IMR-90 (cell line): ENCODE data around the gene MRGPRD. TPM values are rescaled to one million over a fixed set of nuclear protein-coding genes. Genes with fewer than 3 reads are reported as not detected.

ENCODE experiments used
- ATAC-seq: fragments of 200-7000 bp; cut with Tn5 transposase; 2 replicates; pipeline ENCODE4 v1.9.1; 2020; ENCODE audit warnings: low read depth, mild to moderate bottlenecking, moderate library complexity
- BruUV-seq: library from RNA; stranded (reverse); fragments of 400-500 nt; replicated peaks from 2 replicates; lab custom pipeline; 2021; lab: Mats Ljungman, UMichigan
- CTCF ChIA-PET: fragments of 300-600 bp; formaldehyde crosslinking; extraction: SDS; loops from one replicate; lab custom pipeline; 2021; ENCODE audit warnings: antibody characterized with exemption; lab: Yijun Ruan, JAX
- POLR2A ChIA-PET: fragments of 300-600 bp; sonication (Branson Sonifier 250); formaldehyde crosslinking; loops from one replicate; lab custom pipeline; 2022; ENCODE audit warnings: antibody characterized with exemption; ENCODE audit not compliant: unreplicated experiment; lab: Charles Lee
- DNase-seq: peaks from one replicate; pipeline ENCODE4 v3.0.0; 2013
- H2AFZ ChIP-seq: replicated peaks from 2 replicates; pipeline ENCODE3; 2013; ENCODE audit warnings: low read length, mild to moderate bottlenecking; ENCODE audit not compliant: poor library complexity
- H2AK5ac ChIP-seq: 2 replicates; pipeline ENCODE4 v1.6.1; 2013; ENCODE audit warnings: low read depth, low read length, inconsistent platforms
- H2AK9ac ChIP-seq: replicated peaks from 2 replicates; pipeline ENCODE3; 2013; ENCODE audit warnings: mild to moderate bottlenecking, low read depth, low read length, moderate library complexity; ENCODE audit not compliant: poor library complexity
- H2BK120ac ChIP-seq: 2 replicates; pipeline ENCODE4 v1.6.1; 2013; ENCODE audit warnings: low read depth, low read length, inconsistent platforms
- H2BK15ac ChIP-seq: 3 replicates; pipeline ENCODE4 v1.6.1; 2013; ENCODE audit warnings: low read depth, low read length, inconsistent platforms
- H2BK20ac ChIP-seq: 2 replicates; pipeline ENCODE4 v1.6.1; 2013; ENCODE audit warnings: low read depth, mild to moderate bottlenecking, inconsistent platforms, low read length, moderate library complexity
- H2BK5ac ChIP-seq: 2 replicates; pipeline ENCODE4 v1.6.1; 2013; ENCODE audit warnings: mild to moderate bottlenecking, low read depth, low read length, inconsistent platforms; ENCODE audit not compliant: poor library complexity, severe bottlenecking
- H3K14ac ChIP-seq: replicated peaks from 2 replicates; pipeline ENCODE4 v1.6.1; 2013; ENCODE audit warnings: low read depth, low read length, inconsistent platforms
- H3K18ac ChIP-seq: 2 replicates; pipeline ENCODE4 v1.6.1; 2013; ENCODE audit warnings: low read depth, low read length, control low read depth
- H3K23ac ChIP-seq: 2 replicates; pipeline ENCODE4 v1.6.1; 2013; ENCODE audit warnings: low read depth, low read length, inconsistent platforms
- H3K27ac ChIP-seq: 2 replicates; pipeline ENCODE4 v1.5.1; 2013; ENCODE audit warnings: mild to moderate bottlenecking, control low read depth, low read length; ENCODE audit not compliant: insufficient read depth
- H3K27me3 ChIP-seq: 2 replicates; pipeline ENCODE4 v1.6.1; 2013; ENCODE audit warnings: low read length; ENCODE audit not compliant: control insufficient read depth, insufficient read depth
- H3K36me3 ChIP-seq: 2 replicates; pipeline ENCODE4 v1.6.1; 2013; ENCODE audit warnings: low read length, mixed read lengths; ENCODE audit not compliant: control insufficient read depth, insufficient read depth
- H3K4ac ChIP-seq: 2 replicates; pipeline ENCODE4 v1.6.1; 2013; ENCODE audit warnings: low read depth, low read length, inconsistent platforms
- H3K4me1 ChIP-seq: 2 replicates; pipeline ENCODE4 v1.6.1; 2013; ENCODE audit warnings: low read length, mixed read lengths; ENCODE audit not compliant: control insufficient read depth, insufficient read depth
- H3K4me2 ChIP-seq: 2 replicates; pipeline ENCODE4 v1.6.1; 2013; ENCODE audit warnings: low read depth, mild to moderate bottlenecking, control low read depth, low read length, moderate library complexity
- H3K4me3 ChIP-seq: 2 replicates; pipeline ENCODE4 v1.5.1; 2013; ENCODE audit warnings: low read depth, mild to moderate bottlenecking, control low read depth, low read length, moderate library complexity; ENCODE audit not compliant: insufficient read depth
- H3K56ac ChIP-seq: 2 replicates; pipeline ENCODE4 v1.6.1; 2013; ENCODE audit warnings: low read length, inconsistent platforms; ENCODE audit not compliant: insufficient read depth; ENCODE audit errors: extremely low read depth
- H3K79me1 ChIP-seq, 2 experiments: 2 replicates each; pipeline ENCODE4 v1.6.1; 2013; ENCODE audit warnings: low read length in 2 of 2, inconsistent platforms in 1 of 2, low read depth in 1 of 2
- H3K9ac ChIP-seq: 2 replicates; pipeline ENCODE4 v1.6.1; 2013; ENCODE audit warnings: low read depth, low read length, control low read depth
- H3K9me1 ChIP-seq: 2 replicates; pipeline ENCODE4 v1.6.1; 2013; ENCODE audit warnings: low read length, inconsistent platforms; ENCODE audit not compliant: insufficient read depth
- H3K9me3 ChIP-seq: 2 replicates; pipeline ENCODE4 v1.6.1; 2013; ENCODE audit warnings: low read length; ENCODE audit not compliant: control insufficient read depth, insufficient read depth
- H4K20me1 ChIP-seq: 2 replicates; pipeline ENCODE4 v1.6.1; 2013; ENCODE audit warnings: low read length, inconsistent platforms; ENCODE audit not compliant: insufficient read depth
- H4K5ac ChIP-seq: 2 replicates; pipeline ENCODE4 v1.6.1; 2013; ENCODE audit warnings: mild to moderate bottlenecking, low read depth, low read length, control low read depth
- H4K8ac ChIP-seq, 2 experiments: 2 replicates each; pipeline ENCODE4 v1.6.1; 2013; ENCODE audit warnings: low read depth in 2 of 2, low read length in 2 of 2, control low read depth in 1 of 2, inconsistent platforms in 1 of 2
- H4K91ac ChIP-seq: 2 replicates; pipeline ENCODE4 v1.6.1; 2013; ENCODE audit warnings: low read depth, low read length, inconsistent platforms; ENCODE audit not compliant: insufficient read depth
- BHLHE40 ChIP-seq: fragments of 150-350 bp; IDR thresholded peaks from 2 replicates; pipeline ENCODE4 v1.6.1; 2016; ENCODE audit warnings: mild to moderate bottlenecking, low read depth, low read length
- CEBPB ChIP-seq: IDR thresholded peaks from 2 replicates; pipeline ENCODE4 v1.6.1; 2012; ENCODE audit warnings: low read depth, low read length, improper control_type of control experiment
- CHD1 ChIP-seq: IDR thresholded peaks from 2 replicates; pipeline ENCODE4 v1.6.1; 2012; ENCODE audit warnings: low read depth, low read length, improper control_type of control experiment
- FOS ChIP-seq: fragments of 150-350 bp; IDR thresholded peaks from 2 replicates; pipeline ENCODE4 v1.6.1; 2016; ENCODE audit warnings: low read depth, low read length
- MAFK ChIP-seq: IDR thresholded peaks from 2 replicates; pipeline ENCODE4 v1.6.1; 2012; ENCODE audit warnings: low read depth, low read length, improper control_type of control experiment
- MAZ ChIP-seq: IDR thresholded peaks from 2 replicates; pipeline ENCODE4 v1.6.1; 2012; ENCODE audit warnings: low read depth, mild to moderate bottlenecking, low read length, improper control_type of control experiment, moderate library complexity, borderline replicate concordance
- MXI1 ChIP-seq: IDR thresholded peaks from 2 replicates; pipeline ENCODE4 v1.6.1; 2012; ENCODE audit warnings: low read depth, mild to moderate bottlenecking, low read length, moderate library complexity, borderline replicate concordance
- NFE2L2 ChIP-seq: fragments of 150-350 bp; IDR thresholded peaks from 2 replicates; pipeline ENCODE4 v1.6.1; 2016; ENCODE audit warnings: low read depth, mild to moderate bottlenecking, low read length
- POLR2A ChIP-seq: IDR thresholded peaks from 2 replicates; pipeline ENCODE4 v1.6.1; 2012; ENCODE audit warnings: mild to moderate bottlenecking, low read depth, low read length
- RAD21 ChIP-seq: IDR thresholded peaks from 2 replicates; pipeline ENCODE4 v1.6.1; 2012; ENCODE audit warnings: low read length, improper control_type of control experiment
- RCOR1 ChIP-seq: IDR thresholded peaks from 2 replicates; pipeline ENCODE4 v1.6.1; 2012; ENCODE audit warnings: mild to moderate bottlenecking, low read length, improper control_type of control experiment; ENCODE audit not compliant: insufficient replicate concordance
- RFX5 ChIP-seq: IDR thresholded peaks from 2 replicates; pipeline ENCODE4 v1.8.0; 2012; ENCODE audit warnings: low read depth, mild to moderate bottlenecking, low read length, moderate library complexity
- SMC3 ChIP-seq: fragments of 150-350 bp; IDR thresholded peaks from 2 replicates; pipeline ENCODE4 v1.6.1; 2016; ENCODE audit warnings: low read depth, mild to moderate bottlenecking, antibody characterized with exemption, low read length, moderate library complexity
- USF2 ChIP-seq: fragments of 150-350 bp; IDR thresholded peaks from 2 replicates; pipeline ENCODE4 v1.6.1; 2017; ENCODE audit warnings: mild to moderate bottlenecking, antibody characterized with exemption, low read length, low read depth
- WGBS, 2 experiments: methylation state at CpG; one replicate each; pipeline versions ENCODE4 v1.1.5 to v1.1.7; 2013; ENCODE audit warnings: missing lambda C conversion rate in 2 of 2; ENCODE audit not compliant: insufficient read length in 1 of 2; ENCODE audit errors: extremely low coverage in 2 of 2; 5-methylcytosine and 5-hydroxymethylcytosine counted together
- dilution Hi-C: fragments of 300-500 bp; cut with HindIII; formaldehyde crosslinking; loops from one replicate; pipeline ENCODE4 v1.14.3; 2018; ENCODE audit warnings: low sequenced_read_pairs; ENCODE audit not compliant: unreplicated experiment
- in situ Hi-C: fragments of 300-500 bp; cut with MboI; formaldehyde crosslinking; loops from 3 replicates; pipeline ENCODE4 v1.14.3; 2019; ENCODE audit warnings: low sequenced_read_pairs, inconsistent platforms, mixed read lengths
- intact Hi-C: fragments of 100-400 bp; cut with micrococcal nuclease; formaldehyde crosslinking; loops from 2 replicates; pipeline ENCODE4 v1.10.0; 2022
- polyA plus RNA-seq, 3 experiments: library from polyadenylated mRNA; depleted of rRNA; stranded (reverse); fragments of >200 nt; gene quantifications; 2 replicates each; pipeline ENCODE4 v1.2.3, GENCODE V29; 2012; ENCODE audit warnings: low replicate concordance in 1 of 3
- total RNA-seq: library from RNA; depleted of rRNA; stranded (reverse); fragments of >200 nt; gene quantifications from 2 replicates; pipeline ENCODE4 v1.2.3, GENCODE V29; 2012
- TF ChIP-seq, protein P1 (sequence below): fragments of 150-350 bp; IDR thresholded peaks from 2 replicates; pipeline ENCODE4 v1.6.1; 2016; ENCODE audit warnings: low read depth, mild to moderate bottlenecking, low read length, moderate library complexity, borderline replicate concordance
- TF ChIP-seq, protein P2 (sequence below): conservative IDR thresholded peaks from 2 replicates; pipeline ENCODE4 v1.5.1; 2012; ENCODE audit warnings: mild to moderate bottlenecking, low read depth, low read length, improper control_type of control experiment

MRGPRD gene
- total and polyA plus RNA-seq, 2 of the 4 experiments (the other 2 are of a cell fraction) = not detected

GRCh38 chr11:68936358-68936636, 44.5 kb downstream of the MRGPRD start:
- dilution Hi-C loops (no loop called here), intact Hi-C loops (no loop called here), in situ Hi-C loops (loop anchor here (25.0 kb wide), 1 partner anchor 726 kb away; no protein-coding TSS in a partner anchor)
- Histone ChIP-seq H3K27me3 (no peaks in the 10 kb centered on the region), H4K20me1 (no peaks in the 10 kb centered on the region), H2BK15ac (no peak overlapping the region), H2BK5ac (no peak overlapping the region), H3K4ac (no peak overlapping the region), H3K79me1 (no peaks in the 10 kb centered on the region), H3K18ac (no peak overlapping the region), H3K36me3 (peaks cover 71% of the 10 kb centered on the region), H3K4me2 (no peak overlapping the region), H2BK120ac (no peak overlapping the region), H3K56ac (no peak overlapping the region), H4K8ac (no peak overlapping the region), H3K4me3 (no peak overlapping the region), H3K9me3 (no peaks in the 10 kb centered on the region), H3K9ac (no peak overlapping the region), H3K4me1 (no peaks in the 10 kb centered on the region), H3K14ac (no peak overlapping the region), H2BK20ac (no peak overlapping the region), H4K5ac (no peak overlapping the region), H3K27ac (no peak overlapping the region), H2AFZ (no peak overlapping the region), H2AK9ac (no peak overlapping the region), H4K91ac (no peak overlapping the region), H3K23ac (no peak overlapping the region), H3K9me1 (peaks cover 4% of the 10 kb centered on the region; the same call in 1 of the 2 replicates), H2AK5ac (no peak overlapping the region)
- POLR2A ChIA-PET = no interaction called here
- ATAC-seq (no peak), DNase-seq (no peak)
- 92% methylated on average over 2 of the region's 10 CpGs; no CpG with 5 or more reads in 1 of the 2 experiments for WGBS, 2 experiments
- TF ChIP-seq RFX5 (no peak), FOS (no peak), MAFK (no peak), NFE2L2 (no peak), MAZ (no peak), USF2 (no peak), CHD1 (no peak), RAD21 (no peak), SMC3 (no peak), BHLHE40 (no peak), POLR2A (no peak), CEBPB (no peak), MXI1 (no peak), RCOR1 (no peak)
- TF ChIP-seq, protein P1, sequence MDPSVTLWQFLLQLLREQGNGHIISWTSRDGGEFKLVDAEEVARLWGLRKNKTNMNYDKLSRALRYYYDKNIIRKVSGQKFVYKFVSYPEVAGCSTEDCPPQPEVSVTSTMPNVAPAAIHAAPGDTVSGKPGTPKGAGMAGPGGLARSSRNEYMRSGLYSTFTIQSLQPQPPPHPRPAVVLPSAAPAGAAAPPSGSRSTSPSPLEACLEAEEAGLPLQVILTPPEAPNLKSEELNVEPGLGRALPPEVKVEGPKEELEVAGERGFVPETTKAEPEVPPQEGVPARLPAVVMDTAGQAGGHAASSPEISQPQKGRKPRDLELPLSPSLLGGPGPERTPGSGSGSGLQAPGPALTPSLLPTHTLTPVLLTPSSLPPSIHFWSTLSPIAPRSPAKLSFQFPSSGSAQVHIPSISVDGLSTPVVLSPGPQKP = no peak
- TF ChIP-seq, protein P2, sequence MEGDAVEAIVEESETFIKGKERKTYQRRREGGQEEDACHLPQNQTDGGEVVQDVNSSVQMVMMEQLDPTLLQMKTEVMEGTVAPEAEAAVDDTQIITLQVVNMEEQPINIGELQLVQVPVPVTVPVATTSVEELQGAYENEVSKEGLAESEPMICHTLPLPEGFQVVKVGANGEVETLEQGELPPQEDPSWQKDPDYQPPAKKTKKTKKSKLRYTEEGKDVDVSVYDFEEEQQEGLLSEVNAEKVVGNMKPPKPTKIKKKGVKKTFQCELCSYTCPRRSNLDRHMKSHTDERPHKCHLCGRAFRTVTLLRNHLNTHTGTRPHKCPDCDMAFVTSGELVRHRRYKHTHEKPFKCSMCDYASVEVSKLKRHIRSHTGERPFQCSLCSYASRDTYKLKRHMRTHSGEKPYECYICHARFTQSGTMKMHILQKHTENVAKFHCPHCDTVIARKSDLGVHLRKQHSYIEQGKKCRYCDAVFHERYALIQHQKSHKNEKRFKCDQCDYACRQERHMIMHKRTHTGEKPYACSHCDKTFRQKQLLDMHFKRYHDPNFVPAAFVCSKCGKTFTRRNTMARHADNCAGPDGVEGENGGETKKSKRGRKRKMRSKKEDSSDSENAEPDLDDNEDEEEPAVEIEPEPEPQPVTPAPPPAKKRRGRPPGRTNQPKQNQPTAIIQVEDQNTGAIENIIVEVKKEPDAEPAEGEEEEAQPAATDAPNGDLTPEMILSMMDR = no peak
- CTCF ChIA-PET = no interaction called here
- no TSS peak for BruUV-seq
